ENCODE measurements around the gene BTBD8.
"Not testable (repeated sequence)": the region's sequence is repeated elsewhere in the genome, so short reads cannot be mapped to it uniquely, and the experiment has no call there.

BTBD8 gene

GRCh38 chr1:92065042-92065441 lies 15.1 kb upstream of the BTBD8 start:
- Histone ChIP-seq H3K4me3 (replicated peaks; ENCODE audit: insufficient read depth, low read length) (no peak overlapping the region), H3K27me3 (ENCODE audit: insufficient read depth, poor library complexity, severe bottlenecking) (no peaks in the 10 kb centered on the region), H3K27ac (replicated peaks) (no peak overlapping the region)
- no peak for TF ChIP-seq CTCF (IDR thresholded peaks at IDR 0.05; ENCODE audit: insufficient read depth, low read length)
- TF ChIP-seq REST (IDR thresholded peaks at IDR 0.05; ENCODE audit: insufficient replicate concordance, low read depth), result no peak
- no peak for TF ChIP-seq GABPA (IDR thresholded peaks at IDR 0.05; ENCODE audit: low read depth)
- TF ChIP-seq SPI1 (IDR thresholded peaks at IDR 0.05; ENCODE audit: borderline replicate concordance, low read depth), result no peak
- TF ChIP-seq POLR2AphosphoS5 (IDR thresholded peaks at IDR 0.05; ENCODE audit: low read depth), result no peak
- DNase-seq (ENCODE audit: low read depth in 1 of 2, low spot score in 1 of 2), result no peak

GRCh38 chr1:92066321-92066720 lies 13.8 kb upstream of the BTBD8 start:
- no peak overlapping the region for H3K4me3 ChIP-seq (replicated peaks; ENCODE audit: insufficient read depth, low read length)
- TF ChIP-seq SPI1 (IDR thresholded peaks at IDR 0.05; ENCODE audit: borderline replicate concordance, low read depth) (no peak), GABPA (IDR thresholded peaks at IDR 0.05; ENCODE audit: low read depth) (no peak), REST (IDR thresholded peaks at IDR 0.05; ENCODE audit: insufficient replicate concordance, low read depth) (no peak), POLR2AphosphoS5 (IDR thresholded peaks at IDR 0.05; ENCODE audit: low read depth) (no peak), CTCF (IDR thresholded peaks at IDR 0.05; ENCODE audit: insufficient read depth, low read length) (no peak)
- no peak for DNase-seq (ENCODE audit: low read depth in 1 of 2, low spot score in 1 of 2)
- no peaks in the 10 kb centered on the region for H3K27me3 ChIP-seq (ENCODE audit: insufficient read depth, poor library complexity, severe bottlenecking)
- no peak overlapping the region for H3K27ac ChIP-seq (replicated peaks)

GRCh38 chr1:92070892-92071291 lies 9.3 kb upstream of the BTBD8 start:
- H3K4me3 ChIP-seq (replicated peaks; ENCODE audit: insufficient read depth, low read length), result no peak overlapping the region
- no peaks in the 10 kb centered on the region for H3K27me3 ChIP-seq (ENCODE audit: insufficient read depth, poor library complexity, severe bottlenecking)
- H3K27ac ChIP-seq (replicated peaks), result no peak overlapping the region
- TF ChIP-seq POLR2AphosphoS5 (IDR thresholded peaks at IDR 0.05; ENCODE audit: low read depth) (no peak), REST (IDR thresholded peaks at IDR 0.05; ENCODE audit: insufficient replicate concordance, low read depth) (no peak), SPI1 (IDR thresholded peaks at IDR 0.05; ENCODE audit: borderline replicate concordance, low read depth) (no peak), CTCF (IDR thresholded peaks at IDR 0.05; ENCODE audit: insufficient read depth, low read length) (no peak), GABPA (IDR thresholded peaks at IDR 0.05; ENCODE audit: low read depth) (no peak)
- DNase-seq (ENCODE audit: low read depth in 1 of 2, low spot score in 1 of 2), result no peak

- H3K27me3 ChIP-seq (ENCODE audit: insufficient read depth, poor library complexity, severe bottlenecking); DNase-seq (ENCODE audit: low read depth in 1 of 2, low spot score in 1 of 2); H3K4me3 ChIP-seq (replicated peaks; ENCODE audit: insufficient read depth, low read length); H3K27ac ChIP-seq (replicated peaks): not testable (repeated sequence)
These were observed 5.7 kb upstream of the BTBD8 start for GRCh38 chr1:92074446-92074845.
